Neural cell (in vitro differentiated cells): Measurements from ENCODE around the gene NF1. TPM values are rescaled to one million over a fixed set of nuclear protein-coding genes. Genes with fewer than 3 reads are reported as not detected.

Source experiments
- H2AFZ ChIP-seq: fragments of 200-600, 300-800 bp; sonication (generic), shearing (Covaris generic); 2 replicates; pipeline ENCODE4 v1.6.0; 2014; ENCODE audit warnings: low read depth, mild to moderate bottlenecking, antibody characterized with exemption, low read length, moderate library complexity
- H3F3A ChIP-seq: fragments of 200-600 bp; shearing (Covaris generic); 2 replicates; pipeline ENCODE4 v1.6.1; 2016; ENCODE audit warnings: mild to moderate bottlenecking, moderate library complexity, mixed read lengths, antibody characterized with exemption, low read length; ENCODE audit not compliant: insufficient read depth, poor library complexity, severe bottlenecking
- H3K27ac ChIP-seq: fragments of 200-600, 300-800 bp; sonication (generic), shearing (Covaris generic); 2 replicates; pipeline ENCODE4 v1.5.1; 2014; ENCODE audit warnings: mild to moderate bottlenecking, low read length, moderate library complexity
- H3K27me3 ChIP-seq: fragments of 300-800, 200-600 bp; sonication (generic), shearing (Covaris generic); 2 replicates; pipeline ENCODE4 v1.6.0; 2014; ENCODE audit warnings: mild to moderate bottlenecking, low read depth, low read length, moderate library complexity; ENCODE audit not compliant: insufficient read depth
- H3K36me3 ChIP-seq: fragments of 300-800, 200-600 bp; sonication (generic), shearing (Covaris generic); 2 replicates; pipeline ENCODE4 v1.5.1; 2014; ENCODE audit warnings: mild to moderate bottlenecking, antibody characterized with exemption, low read length, moderate library complexity; ENCODE audit not compliant: insufficient read depth
- H3K4me2 ChIP-seq: fragments of 300-800, 200-600 bp; sonication (generic), shearing (Covaris generic); 2 replicates; pipeline ENCODE4 v1.6.0; 2014; ENCODE audit warnings: mild to moderate bottlenecking, low read length
- H3K4me3 ChIP-seq: fragments of 300-800, 200-600 bp; sonication (generic), shearing (Covaris generic); 2 replicates; pipeline ENCODE4 v1.5.1; 2014; ENCODE audit warnings: mild to moderate bottlenecking, low read length, moderate library complexity
- H3K79me2 ChIP-seq: fragments of 200-600 bp; shearing (Covaris generic); replicated peaks from 2 replicates; pipeline ENCODE4 v1.6.0; 2014; ENCODE audit warnings: mild to moderate bottlenecking, low read length, moderate library complexity; ENCODE audit not compliant: insufficient read depth
- H3K9ac ChIP-seq: fragments of 300-800, 200-600 bp; sonication (generic), shearing (Covaris generic); 2 replicates; pipeline ENCODE4 v1.6.1; 2016; ENCODE audit warnings: mild to moderate bottlenecking, low read length, mixed read lengths
- H3K9me2 ChIP-seq: fragments of 200-600 bp; shearing (Covaris generic); 2 replicates; pipeline ENCODE4 v1.6.1; 2016; ENCODE audit warnings: mild to moderate bottlenecking, low read length, mixed read lengths; ENCODE audit not compliant: insufficient read depth
- H3K9me3 ChIP-seq: fragments of 200-600, 300-800 bp; sonication (generic), shearing (Covaris generic); 2 replicates; pipeline ENCODE4 v1.6.1; 2016; ENCODE audit warnings: mild to moderate bottlenecking, mixed run types, low read length, moderate library complexity, mixed read lengths
- H4K20me1 ChIP-seq: fragments of 200-600 bp; shearing (Covaris generic); 2 replicates; pipeline ENCODE4 v1.6.1; 2016; ENCODE audit warnings: mild to moderate bottlenecking, mixed run types; ENCODE audit not compliant: insufficient read depth
- EP300 ChIP-seq: fragments of 450-650 bp; conservative IDR thresholded peaks from 2 replicates; pipeline ENCODE4 v1.6.1; 2014; ENCODE audit warnings: antibody characterized with exemption, mild to moderate bottlenecking, moderate library complexity; ENCODE audit not compliant: poor library complexity, severe bottlenecking
- EZH2 ChIP-seq: fragments of 200-600, 300-800 bp; shearing (Covaris generic), sonication (generic); IDR thresholded peaks from 2 replicates; pipeline ENCODE4 v1.6.1; 2014; ENCODE audit warnings: antibody characterized with exemption, low read length, borderline replicate concordance, mild to moderate bottlenecking; ENCODE audit not compliant: insufficient read depth, poor library complexity, severe bottlenecking
- MXI1 ChIP-seq: fragments of 450-650 bp; conservative IDR thresholded peaks from 2 replicates; pipeline ENCODE4 v1.6.1; 2014; ENCODE audit warnings: antibody characterized with exemption, mild to moderate bottlenecking; ENCODE audit not compliant: poor library complexity, severe bottlenecking
- POLR2AphosphoS5 ChIP-seq: IDR thresholded peaks from 2 replicates; pipeline ENCODE4 v1.6.1; 2012
- RAD21 ChIP-seq: fragments of 450-650 bp; conservative IDR thresholded peaks from 2 replicates; pipeline ENCODE4 v1.6.1; 2014; ENCODE audit warnings: antibody characterized with exemption, mild to moderate bottlenecking, moderate library complexity
- SMC3 ChIP-seq: fragments of 450-650 bp; conservative IDR thresholded peaks from 2 replicates; pipeline ENCODE4 v1.6.1; 2014; ENCODE audit warnings: antibody characterized with exemption, mild to moderate bottlenecking, moderate library complexity; ENCODE audit not compliant: poor library complexity
- TAF1 ChIP-seq: IDR thresholded peaks from 2 replicates; pipeline ENCODE4 v1.6.1; 2012; ENCODE audit warnings: low read depth
- polyA plus RNA-seq: library from polyadenylated mRNA; depleted of rRNA; stranded (reverse); fragments of >200 nt; gene quantifications from 2 replicates; pipeline ENCODE4 v1.2.3, GENCODE V29; 2014
- TF ChIP-seq, protein P1 (sequence below): IDR thresholded peaks from 2 replicates; pipeline ENCODE4 v1.6.1; 2012; ENCODE audit warnings: borderline replicate concordance
- TF ChIP-seq, protein P2 (sequence below): fragments of 450-650 bp; IDR thresholded peaks from 2 replicates; pipeline ENCODE4 v1.5.1; 2014; ENCODE audit warnings: antibody characterized with exemption, mild to moderate bottlenecking, moderate library complexity; ENCODE audit not compliant: poor library complexity, severe bottlenecking

The NF1 gene
- polyA plus RNA-seq, 1 donor from 2014 or later: 22.4 TPM

DNA sequence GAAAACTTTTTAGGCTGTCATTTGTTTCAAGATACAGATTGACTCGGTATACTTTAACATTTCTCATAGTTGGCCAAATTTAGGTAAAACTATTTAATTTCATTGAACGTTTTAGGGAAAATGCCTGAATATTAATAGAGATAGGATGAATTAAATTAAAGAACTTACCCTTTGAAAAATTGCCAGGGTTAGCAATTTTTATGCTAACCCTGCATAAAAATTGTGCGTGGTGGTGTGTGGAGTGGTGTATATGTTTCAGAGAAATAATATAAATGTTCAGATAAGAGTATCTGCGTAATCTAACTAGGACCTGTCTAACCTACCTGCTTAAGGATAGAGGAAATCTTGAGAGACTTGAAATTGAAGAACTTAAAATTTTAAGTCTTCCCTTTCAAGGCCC, 21.4 kb downstream of the NF1 start:
- Histone ChIP-seq H3K4me3 (no peak overlapping the region), H3K79me2 (peaks cover 31% of the 10 kb centered on the region), H3K9ac (no peak overlapping the region), H3K9me3 (no peaks in the 10 kb centered on the region), H3K27ac (no peak overlapping the region), H3F3A (no peaks in the 10 kb centered on the region), H4K20me1 (no peaks in the 10 kb centered on the region), H3K9me2 (no peaks in the 10 kb centered on the region), H3K36me3 (no peaks in the 10 kb centered on the region), H3K4me2 (no peak overlapping the region), H3K27me3 (no peaks in the 10 kb centered on the region), H2AFZ (no peak overlapping the region)
- TF ChIP-seq MXI1 (no peak), POLR2AphosphoS5 (no peak), RAD21 (no peak), EZH2 (no peak), SMC3 (no peak), EP300 (no peak), TAF1 (no peak)
- TF ChIP-seq, protein P1, sequence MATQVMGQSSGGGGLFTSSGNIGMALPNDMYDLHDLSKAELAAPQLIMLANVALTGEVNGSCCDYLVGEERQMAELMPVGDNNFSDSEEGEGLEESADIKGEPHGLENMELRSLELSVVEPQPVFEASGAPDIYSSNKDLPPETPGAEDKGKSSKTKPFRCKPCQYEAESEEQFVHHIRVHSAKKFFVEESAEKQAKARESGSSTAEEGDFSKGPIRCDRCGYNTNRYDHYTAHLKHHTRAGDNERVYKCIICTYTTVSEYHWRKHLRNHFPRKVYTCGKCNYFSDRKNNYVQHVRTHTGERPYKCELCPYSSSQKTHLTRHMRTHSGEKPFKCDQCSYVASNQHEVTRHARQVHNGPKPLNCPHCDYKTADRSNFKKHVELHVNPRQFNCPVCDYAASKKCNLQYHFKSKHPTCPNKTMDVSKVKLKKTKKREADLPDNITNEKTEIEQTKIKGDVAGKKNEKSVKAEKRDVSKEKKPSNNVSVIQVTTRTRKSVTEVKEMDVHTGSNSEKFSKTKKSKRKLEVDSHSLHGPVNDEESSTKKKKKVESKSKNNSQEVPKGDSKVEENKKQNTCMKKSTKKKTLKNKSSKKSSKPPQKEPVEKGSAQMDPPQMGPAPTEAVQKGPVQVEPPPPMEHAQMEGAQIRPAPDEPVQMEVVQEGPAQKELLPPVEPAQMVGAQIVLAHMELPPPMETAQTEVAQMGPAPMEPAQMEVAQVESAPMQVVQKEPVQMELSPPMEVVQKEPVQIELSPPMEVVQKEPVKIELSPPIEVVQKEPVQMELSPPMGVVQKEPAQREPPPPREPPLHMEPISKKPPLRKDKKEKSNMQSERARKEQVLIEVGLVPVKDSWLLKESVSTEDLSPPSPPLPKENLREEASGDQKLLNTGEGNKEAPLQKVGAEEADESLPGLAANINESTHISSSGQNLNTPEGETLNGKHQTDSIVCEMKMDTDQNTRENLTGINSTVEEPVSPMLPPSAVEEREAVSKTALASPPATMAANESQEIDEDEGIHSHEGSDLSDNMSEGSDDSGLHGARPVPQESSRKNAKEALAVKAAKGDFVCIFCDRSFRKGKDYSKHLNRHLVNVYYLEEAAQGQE: no peak
- TF ChIP-seq, protein P2, sequence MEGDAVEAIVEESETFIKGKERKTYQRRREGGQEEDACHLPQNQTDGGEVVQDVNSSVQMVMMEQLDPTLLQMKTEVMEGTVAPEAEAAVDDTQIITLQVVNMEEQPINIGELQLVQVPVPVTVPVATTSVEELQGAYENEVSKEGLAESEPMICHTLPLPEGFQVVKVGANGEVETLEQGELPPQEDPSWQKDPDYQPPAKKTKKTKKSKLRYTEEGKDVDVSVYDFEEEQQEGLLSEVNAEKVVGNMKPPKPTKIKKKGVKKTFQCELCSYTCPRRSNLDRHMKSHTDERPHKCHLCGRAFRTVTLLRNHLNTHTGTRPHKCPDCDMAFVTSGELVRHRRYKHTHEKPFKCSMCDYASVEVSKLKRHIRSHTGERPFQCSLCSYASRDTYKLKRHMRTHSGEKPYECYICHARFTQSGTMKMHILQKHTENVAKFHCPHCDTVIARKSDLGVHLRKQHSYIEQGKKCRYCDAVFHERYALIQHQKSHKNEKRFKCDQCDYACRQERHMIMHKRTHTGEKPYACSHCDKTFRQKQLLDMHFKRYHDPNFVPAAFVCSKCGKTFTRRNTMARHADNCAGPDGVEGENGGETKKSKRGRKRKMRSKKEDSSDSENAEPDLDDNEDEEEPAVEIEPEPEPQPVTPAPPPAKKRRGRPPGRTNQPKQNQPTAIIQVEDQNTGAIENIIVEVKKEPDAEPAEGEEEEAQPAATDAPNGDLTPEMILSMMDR: no peak

DNA sequence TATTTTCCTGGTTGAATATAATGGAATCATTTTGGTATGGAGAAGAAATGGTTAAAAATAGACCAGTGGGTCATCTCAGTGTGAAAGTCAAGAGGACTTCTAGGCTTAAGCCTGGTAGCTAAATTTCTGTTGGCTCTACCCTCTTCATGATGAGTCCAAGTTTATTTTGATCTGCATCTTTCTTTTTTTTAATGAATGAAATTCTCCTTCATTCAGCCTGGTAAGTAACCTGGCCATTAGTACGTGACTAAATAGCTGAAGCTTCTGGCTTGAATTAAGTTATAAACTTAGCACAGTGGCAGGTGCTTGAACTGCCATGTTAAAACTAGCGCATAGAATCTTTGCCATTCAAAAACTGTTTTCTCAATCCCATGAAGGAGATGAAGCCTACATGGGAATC, 28.0 kb downstream of the NF1 start:
- Histone ChIP-seq H2AFZ (no peak overlapping the region), H3F3A (no peaks in the 10 kb centered on the region), H3K79me2 (peaks cover 55% of the 10 kb centered on the region), H4K20me1 (no peaks in the 10 kb centered on the region), H3K9ac (no peak overlapping the region), H3K36me3 (no peaks in the 10 kb centered on the region), H3K9me2 (no peaks in the 10 kb centered on the region), H3K27ac (no peak overlapping the region), H3K27me3 (no peaks in the 10 kb centered on the region), H3K9me3 (no peaks in the 10 kb centered on the region), H3K4me2 (no peak overlapping the region), H3K4me3 (no peak overlapping the region)
- no peak for TF ChIP-seq SMC3
- no peak for TF ChIP-seq EP300
- TF ChIP-seq EZH2: no peak

DNA sequence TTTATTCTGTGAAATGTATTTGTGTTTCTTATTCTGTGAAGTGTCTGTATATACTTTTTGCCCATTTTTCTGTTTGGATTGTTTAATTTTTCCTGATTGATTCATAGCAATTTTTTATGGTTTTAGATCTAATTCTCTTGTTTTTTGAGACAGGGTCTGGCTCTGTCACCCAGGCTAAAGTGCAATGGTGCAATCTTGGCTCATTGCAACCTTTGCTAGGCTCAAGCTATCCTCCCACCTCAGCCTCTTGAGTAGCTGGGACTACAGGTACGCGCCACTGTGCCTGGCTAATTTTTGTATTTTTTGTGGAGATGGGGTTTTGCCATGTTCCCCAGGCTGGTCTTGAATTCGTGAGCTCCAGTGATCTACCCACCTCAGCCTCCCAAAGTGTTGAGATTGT, 31.5 kb downstream of the NF1 start:
- Histone ChIP-seq H3K9me3 (no peaks in the 10 kb centered on the region), H3K9me2 (no peaks in the 10 kb centered on the region), H3K36me3 (no peaks in the 10 kb centered on the region), H2AFZ (no peak overlapping the region), H4K20me1 (no peaks in the 10 kb centered on the region), H3F3A (no peaks in the 10 kb centered on the region), H3K4me3 (no peak overlapping the region), H3K27ac (no peak overlapping the region), H3K79me2 (peaks cover 74% of the 10 kb centered on the region), H3K27me3 (no peaks in the 10 kb centered on the region), H3K4me2 (no peak overlapping the region), H3K9ac (no peak overlapping the region)
- TF ChIP-seq TAF1: no peak
- TF ChIP-seq RAD21: no peak
- TF ChIP-seq MXI1: no peak
- TF ChIP-seq EP300: no peak
- TF ChIP-seq, protein P2: no peak
- no peak for TF ChIP-seq EZH2
- TF ChIP-seq SMC3: no peak
- TF ChIP-seq POLR2AphosphoS5: no peak
- TF ChIP-seq, protein P1: no peak
